Measurements from ENCODE around the gene NUP214. TPM values are rescaled to one million over a fixed set of nuclear protein-coding genes. Genes with fewer than 3 reads are reported as not detected.

NUP214 gene
- total RNA-seq, 2 experiments from 2014 or later, result 19.7 to 69.6 TPM

DNA sequence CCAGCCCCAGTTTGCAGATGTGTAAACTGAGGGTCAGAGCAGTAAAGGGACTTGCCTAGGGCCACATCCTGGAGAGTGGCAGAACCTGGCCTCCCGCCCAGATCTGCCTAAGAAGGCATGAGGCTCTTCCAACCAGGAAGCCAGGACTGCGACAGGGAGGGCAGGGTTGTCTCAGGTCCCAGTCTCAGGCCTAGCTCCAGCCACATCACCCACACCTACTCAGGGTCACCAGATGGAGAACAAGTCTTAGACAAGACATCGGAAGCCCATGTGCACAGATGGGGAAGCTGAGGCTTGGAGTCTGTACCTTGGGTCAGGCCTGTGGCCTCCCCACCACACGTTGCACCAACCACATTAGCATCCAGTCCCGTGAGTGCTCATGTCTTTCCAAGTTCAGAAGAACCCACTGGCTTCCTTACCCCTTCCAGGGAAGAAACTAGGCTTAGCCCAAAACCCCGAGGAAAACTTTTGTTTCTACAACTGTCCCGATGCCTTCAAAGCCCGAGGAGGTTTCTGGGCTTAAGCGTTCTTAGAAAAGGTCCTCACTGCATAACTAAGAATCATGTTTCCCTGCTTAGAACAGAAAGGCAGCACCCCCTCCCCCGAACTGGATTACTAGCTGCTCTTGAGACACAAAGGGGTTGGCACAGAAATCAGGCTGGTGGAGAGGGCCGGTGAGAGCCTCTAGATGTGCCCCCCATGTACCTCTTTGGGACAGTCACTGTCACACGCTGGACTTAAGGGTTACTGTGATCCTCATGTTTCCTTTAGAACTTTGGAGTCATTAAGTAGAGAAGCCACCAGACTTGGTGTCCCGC is 148.7 kb downstream of the NUP214 start:
- peaks cover 56% of the 10 kb centered on the region for H3K4me1 ChIP-seq (ENCODE audit: insufficient read depth, low read length, poor library complexity, severe bottlenecking)
- H3K9me3 ChIP-seq (ENCODE audit: low read length), result no peaks in the 10 kb centered on the region
- peaks cover 21% of the 10 kb centered on the region for H3K36me3 ChIP-seq (ENCODE audit: insufficient read depth, low read length)
- intact Hi-C loops (cut with micrococcal nuclease; ENCODE audit: unreplicated experiment), result loop anchor here (10.0 kb wide), 1 partner anchor 401 kb away; no protein-coding TSS in a partner anchor
- H3K27ac ChIP-seq (ENCODE audit: low read depth, low read length, poor library complexity, severe bottlenecking), result peak overlapping the region; percentile 76
- no peaks in the 10 kb centered on the region for H3K9me2 ChIP-seq (ENCODE audit: insufficient read depth, low read length)
- H3K4me3 ChIP-seq (ENCODE audit: low read depth, low read length, poor library complexity, severe bottlenecking), result peak overlapping the region; percentile 90
- DNase-seq (ENCODE audit: low spot score), result peak; percentile 59
- H2AFZ ChIP-seq (ENCODE audit: low read length), result peak overlapping the region; percentile 4; the same call in 1 of the 2 replicates
- TF ChIP-seq EZH2phosphoT487 (IDR thresholded peaks at IDR 0.05; ENCODE audit: borderline replicate concordance, low read depth, low read length), result no peak
- TF ChIP-seq, protein P1, sequence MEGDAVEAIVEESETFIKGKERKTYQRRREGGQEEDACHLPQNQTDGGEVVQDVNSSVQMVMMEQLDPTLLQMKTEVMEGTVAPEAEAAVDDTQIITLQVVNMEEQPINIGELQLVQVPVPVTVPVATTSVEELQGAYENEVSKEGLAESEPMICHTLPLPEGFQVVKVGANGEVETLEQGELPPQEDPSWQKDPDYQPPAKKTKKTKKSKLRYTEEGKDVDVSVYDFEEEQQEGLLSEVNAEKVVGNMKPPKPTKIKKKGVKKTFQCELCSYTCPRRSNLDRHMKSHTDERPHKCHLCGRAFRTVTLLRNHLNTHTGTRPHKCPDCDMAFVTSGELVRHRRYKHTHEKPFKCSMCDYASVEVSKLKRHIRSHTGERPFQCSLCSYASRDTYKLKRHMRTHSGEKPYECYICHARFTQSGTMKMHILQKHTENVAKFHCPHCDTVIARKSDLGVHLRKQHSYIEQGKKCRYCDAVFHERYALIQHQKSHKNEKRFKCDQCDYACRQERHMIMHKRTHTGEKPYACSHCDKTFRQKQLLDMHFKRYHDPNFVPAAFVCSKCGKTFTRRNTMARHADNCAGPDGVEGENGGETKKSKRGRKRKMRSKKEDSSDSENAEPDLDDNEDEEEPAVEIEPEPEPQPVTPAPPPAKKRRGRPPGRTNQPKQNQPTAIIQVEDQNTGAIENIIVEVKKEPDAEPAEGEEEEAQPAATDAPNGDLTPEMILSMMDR (conservative IDR thresholded peaks at IDR 0.05; ENCODE audit: low read length), result no peak
- peak overlapping the region; percentile 74 for H3K4me2 ChIP-seq (ENCODE audit: low read length)
- H3K79me2 ChIP-seq (ENCODE audit: insufficient read depth, low read depth, low read length), result peaks cover 73% of the 10 kb centered on the region
- CTCF ChIA-PET (ENCODE audit: unreplicated experiment), result interaction anchor here (0.6 to 1.7 kb wide), 7 partner anchors 13 to 231 kb away, joined by 3 to 7 read pairs (median 4); no protein-coding TSS in a partner anchor
- POLR2A ChIA-PET, result interaction anchor here (0.6 to 7.9 kb wide), 5 partner anchors 19 to 405 kb away, joined by 3 to 132 read pairs (median 5); no protein-coding TSS in a partner anchor
- no TSS peak for BruUV-seq (replicated peaks)
- no peaks in the 10 kb centered on the region for H4K20me1 ChIP-seq (ENCODE audit: insufficient read depth, low read length)

DNA sequence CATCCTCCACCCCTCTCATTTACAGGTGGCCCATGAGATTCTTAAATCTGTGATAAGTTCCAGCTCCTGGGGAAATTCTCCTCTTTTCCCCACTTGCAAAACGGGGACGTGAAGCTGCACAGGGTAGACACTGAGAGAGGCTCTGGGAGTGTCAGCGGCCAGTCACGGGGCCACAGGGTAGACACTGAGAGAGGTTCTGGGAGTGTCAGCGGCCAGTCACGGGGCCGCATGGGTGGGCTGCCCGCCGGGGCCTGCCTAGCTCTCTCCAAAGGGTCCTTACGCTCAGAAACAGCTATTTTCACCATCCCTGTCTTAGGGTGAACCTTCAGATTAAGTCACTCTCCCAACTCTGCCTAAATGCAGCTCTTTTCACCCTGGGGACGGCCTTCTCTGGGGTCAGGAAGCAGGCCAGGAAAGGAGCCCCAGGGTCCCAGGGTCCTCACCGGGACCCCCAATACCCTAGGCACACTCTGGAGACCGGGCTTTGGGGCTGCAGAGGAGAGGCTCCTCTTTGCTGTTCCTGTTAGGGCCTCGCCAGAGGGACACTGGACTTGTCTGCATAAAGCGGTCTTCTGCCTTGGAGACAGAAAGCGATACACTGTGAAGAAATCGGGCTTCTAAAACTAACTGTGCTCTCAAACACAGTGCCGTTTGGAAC is 149.4 kb downstream of the NUP214 start:
- DNase-seq (ENCODE audit: low spot score), result peak; percentile 43
- Histone ChIP-seq H3K4me1 (ENCODE audit: insufficient read depth, low read length, poor library complexity, severe bottlenecking) (peaks cover 48% of the 10 kb centered on the region), H3K9me3 (ENCODE audit: low read length) (no peaks in the 10 kb centered on the region), H4K20me1 (ENCODE audit: insufficient read depth, low read length) (no peaks in the 10 kb centered on the region), H3K4me3 (ENCODE audit: low read depth, low read length, poor library complexity, severe bottlenecking) (peak overlapping the region; percentile 90), H3K4me2 (ENCODE audit: low read length) (peak overlapping the region; percentile 74), H3K27ac (ENCODE audit: low read depth, low read length, poor library complexity, severe bottlenecking) (peak overlapping the region; percentile 76), H3K36me3 (ENCODE audit: insufficient read depth, low read length) (peaks cover 21% of the 10 kb centered on the region), H3K79me2 (ENCODE audit: insufficient read depth, low read depth, low read length) (peaks cover 66% of the 10 kb centered on the region), H2AFZ (ENCODE audit: low read length) (peak overlapping the region; percentile 4; the same call in 1 of the 2 replicates), H3K9me2 (ENCODE audit: insufficient read depth, low read length) (no peaks in the 10 kb centered on the region)
- ChIA-PET CTCF (ENCODE audit: unreplicated experiment) (interaction anchor here (0.6 to 1.7 kb wide), 5 partner anchors 17 to 232 kb away, joined by 3 to 7 read pairs (median 4); no protein-coding TSS in a partner anchor), POLR2A (interaction anchor here (0.8 to 7.9 kb wide), 6 partner anchors 10 to 98 kb away, joined by 3 to 132 read pairs (median 4); no protein-coding TSS in a partner anchor)
- TF ChIP-seq, protein P1 (conservative IDR thresholded peaks at IDR 0.05; ENCODE audit: low read length), result no peak
- TF ChIP-seq EZH2phosphoT487 (IDR thresholded peaks at IDR 0.05; ENCODE audit: borderline replicate concordance, low read depth, low read length), result no peak
- no TSS peak for BruUV-seq (replicated peaks)
- intact Hi-C loops (cut with micrococcal nuclease; ENCODE audit: unreplicated experiment), result loop anchor here (1.0 to 10.0 kb wide), 5 partner anchors 19 to 462 kb away; no protein-coding TSS in a partner anchor

Data from OCI-LY7 (cell line).